C4-2B (cell line): ENCODE data around the gene SLC13A2.

Source experiments
- ZFX ChIP-seq: fragments of 450-650 bp; IDR thresholded peaks from 2 replicates; pipeline ENCODE4 v1.6.1; 2017
- TF ChIP-seq, protein P1 (sequence below): fragments of 450-650 bp; conservative IDR thresholded peaks from 2 replicates; pipeline ENCODE4 v1.5.1; 2017; ENCODE audit warnings: mild to moderate bottlenecking

DNA sequence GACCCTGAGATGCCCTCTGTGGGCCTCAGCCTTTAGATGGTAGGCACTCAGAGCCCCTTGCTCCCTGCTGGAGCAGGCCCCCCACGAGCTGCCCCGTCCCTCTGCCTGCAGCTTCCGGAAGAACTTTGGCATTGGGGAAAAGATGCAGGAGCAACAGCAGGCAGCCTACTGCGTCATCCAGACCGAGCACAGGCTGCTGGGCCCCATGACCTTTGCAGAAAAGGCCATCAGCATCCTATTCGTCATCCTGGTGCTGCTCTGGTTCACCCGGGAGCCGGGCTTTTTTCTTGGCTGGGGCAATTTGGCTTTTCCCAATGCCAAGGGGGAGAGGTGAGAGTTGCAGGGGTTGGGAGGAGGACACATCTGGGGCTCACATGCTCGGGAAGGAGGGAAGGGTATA is 20.0 kb downstream of the SLC13A2 start:
- TF ChIP-seq, protein P1, sequence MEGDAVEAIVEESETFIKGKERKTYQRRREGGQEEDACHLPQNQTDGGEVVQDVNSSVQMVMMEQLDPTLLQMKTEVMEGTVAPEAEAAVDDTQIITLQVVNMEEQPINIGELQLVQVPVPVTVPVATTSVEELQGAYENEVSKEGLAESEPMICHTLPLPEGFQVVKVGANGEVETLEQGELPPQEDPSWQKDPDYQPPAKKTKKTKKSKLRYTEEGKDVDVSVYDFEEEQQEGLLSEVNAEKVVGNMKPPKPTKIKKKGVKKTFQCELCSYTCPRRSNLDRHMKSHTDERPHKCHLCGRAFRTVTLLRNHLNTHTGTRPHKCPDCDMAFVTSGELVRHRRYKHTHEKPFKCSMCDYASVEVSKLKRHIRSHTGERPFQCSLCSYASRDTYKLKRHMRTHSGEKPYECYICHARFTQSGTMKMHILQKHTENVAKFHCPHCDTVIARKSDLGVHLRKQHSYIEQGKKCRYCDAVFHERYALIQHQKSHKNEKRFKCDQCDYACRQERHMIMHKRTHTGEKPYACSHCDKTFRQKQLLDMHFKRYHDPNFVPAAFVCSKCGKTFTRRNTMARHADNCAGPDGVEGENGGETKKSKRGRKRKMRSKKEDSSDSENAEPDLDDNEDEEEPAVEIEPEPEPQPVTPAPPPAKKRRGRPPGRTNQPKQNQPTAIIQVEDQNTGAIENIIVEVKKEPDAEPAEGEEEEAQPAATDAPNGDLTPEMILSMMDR, result no peak
- no peak for TF ChIP-seq ZFX
